HEK293T (cell line): ENCODE measurements around the gene HYDIN.
"Not testable (repeated sequence)": the region's sequence is repeated elsewhere in the genome, so short reads cannot be mapped to it uniquely, and the experiment has no call there.

Source experiments
- ARNT ChIP-seq: fragments of 450-650 bp; IDR thresholded peaks from 2 replicates; pipeline ENCODE4 v1.6.1; 2017; ENCODE audit warnings: mild to moderate bottlenecking
- CTBP1 ChIP-seq: fragments of 450-650 bp; IDR thresholded peaks from 2 replicates; pipeline ENCODE4 v1.6.1; 2016; ENCODE audit warnings: borderline replicate concordance
- ELF4 ChIP-seq: fragments of 450-650 bp; IDR thresholded peaks from 2 replicates; pipeline ENCODE4 v1.6.1; 2017; ENCODE audit warnings: antibody characterized with exemption
- FOXA1 ChIP-seq: fragments of 450-650 bp; IDR thresholded peaks from 2 replicates; pipeline ENCODE4 v1.6.1; 2016; ENCODE audit warnings: mild to moderate bottlenecking
- FOXK2 ChIP-seq: fragments of 450-650 bp; IDR thresholded peaks from 2 replicates; pipeline ENCODE4 v1.6.1; 2016; ENCODE audit warnings: mild to moderate bottlenecking
- FOXM1 ChIP-seq: fragments of 450-650 bp; IDR thresholded peaks from 2 replicates; pipeline ENCODE4 v1.6.1; 2017; ENCODE audit warnings: mild to moderate bottlenecking, borderline replicate concordance
- L3MBTL2 ChIP-seq: fragments of 450-650 bp; conservative IDR thresholded peaks from 2 replicates; pipeline ENCODE4 v1.6.1; 2016; ENCODE audit warnings: mild to moderate bottlenecking
- LEF1 ChIP-seq: fragments of 450-650 bp; IDR thresholded peaks from 2 replicates; pipeline ENCODE4 v1.6.1; 2017; ENCODE audit warnings: mild to moderate bottlenecking, borderline replicate concordance
- NFRKB ChIP-seq: fragments of 450-650 bp; IDR thresholded peaks from 2 replicates; pipeline ENCODE4 v1.6.1; 2016; ENCODE audit warnings: mild to moderate bottlenecking, moderate library complexity
- PKNOX1 ChIP-seq: fragments of 450-650 bp; IDR thresholded peaks from 2 replicates; pipeline ENCODE4 v1.6.1; 2016
- SP1 ChIP-seq: fragments of 450-650 bp; IDR thresholded peaks from 2 replicates; pipeline ENCODE4 v1.6.1; 2017
- SUZ12 ChIP-seq: fragments of 450-650 bp; IDR thresholded peaks from 2 replicates; pipeline ENCODE4 v1.6.1; 2016; ENCODE audit warnings: mild to moderate bottlenecking
- TARDBP ChIP-seq: fragments of 450-650 bp; IDR thresholded peaks from 2 replicates; pipeline ENCODE4 v1.6.1; 2016
- ZNF384 ChIP-seq: fragments of 450-650 bp; IDR thresholded peaks from 2 replicates; pipeline ENCODE4 v1.6.1; 2016

GRCh38 chr16:70939690-70940359 lies 290.7 kb downstream of the HYDIN start:
- not testable (repeated sequence) for TF ChIP-seq PKNOX1, FOXM1, ZNF384, SUZ12, TARDBP, FOXK2, SP1, NFRKB, LEF1, CTBP1, ELF4, ARNT, FOXA1, L3MBTL2
